HEK293 (cell line): ENCODE measurements around the gene KIAA0319L.

Experiments used
- CTCF ChIP-seq: fragments of 450-650 bp; formaldehyde crosslinking; IDR thresholded peaks from 2 replicates; pipeline ENCODE4 v1.5.1; 2016; ENCODE audit warnings: missing biosample characterization, missing genetic modification characterization
- SP2 ChIP-seq: fragments of 450-650 bp; formaldehyde crosslinking; IDR thresholded peaks from 2 replicates; pipeline ENCODE4 v1.5.1; 2016; ENCODE audit warnings: missing biosample characterization, missing genetic modification characterization
- TCF7L2 ChIP-seq: IDR thresholded peaks from 2 replicates; pipeline ENCODE4 v1.6.1; 2011; ENCODE audit warnings: low read depth, mild to moderate bottlenecking, inconsistent platforms, low read length, moderate library complexity, borderline replicate concordance
- ZBTB17 ChIP-seq: fragments of 450-650 bp; formaldehyde crosslinking; IDR thresholded peaks from 2 replicates; pipeline ENCODE4 v1.5.1; 2016; ENCODE audit warnings: missing biosample characterization, missing genetic modification characterization
- ZBTB20 ChIP-seq: fragments of 450-650 bp; formaldehyde crosslinking; IDR thresholded peaks from 2 replicates; pipeline ENCODE4 v1.5.1; 2016; ENCODE audit warnings: missing biosample characterization, missing genetic modification characterization
- ZFP41 ChIP-seq: fragments of 450-650 bp; formaldehyde crosslinking; IDR thresholded peaks from 2 replicates; pipeline ENCODE4 v1.5.1; 2016; ENCODE audit warnings: missing biosample characterization, missing genetic modification characterization, borderline replicate concordance
- ZNF280D ChIP-seq: fragments of 450-650 bp; formaldehyde crosslinking; IDR thresholded peaks from 2 replicates; pipeline ENCODE4 v1.5.1; 2016; ENCODE audit warnings: missing biosample characterization, missing genetic modification characterization
- ZNF530 ChIP-seq: fragments of 450-650 bp; formaldehyde crosslinking; IDR thresholded peaks from 2 replicates; pipeline ENCODE4 v1.5.1; 2016; ENCODE audit warnings: low read depth, missing biosample characterization, missing genetic modification characterization
- ZNF777 ChIP-seq: fragments of 450-650 bp; formaldehyde crosslinking; IDR thresholded peaks from 2 replicates; pipeline ENCODE4 v1.5.1; 2017; ENCODE audit warnings: missing biosample characterization, missing genetic modification characterization, borderline replicate concordance

GRCh38 chr1:35507947-35508346 lies 49.3 kb downstream of the KIAA0319L start:
- TF ChIP-seq ZNF530 (tag by site-specific recombination) (no peak), ZNF280D (tag by site-specific recombination) (no peak), CTCF (tag by site-specific recombination) (no peak), ZFP41 (tag by site-specific recombination) (no peak), SP2 (tag by site-specific recombination) (no peak), ZBTB20 (tag by site-specific recombination) (no peak), TCF7L2 (no peak), ZNF777 (no peak), ZBTB17 (no peak)
